ENCODE data around the gene ADIPOR2. TPM values are rescaled to one million over a fixed set of nuclear protein-coding genes. Genes with fewer than 3 reads are reported as not detected.
A peak's percentile ranks its signal among the peaks of the same experiment; 100 is the strongest.

The ADIPOR2 gene
- total RNA-seq, 1 donor from 2014 or later, result 83.6 TPM

DNA sequence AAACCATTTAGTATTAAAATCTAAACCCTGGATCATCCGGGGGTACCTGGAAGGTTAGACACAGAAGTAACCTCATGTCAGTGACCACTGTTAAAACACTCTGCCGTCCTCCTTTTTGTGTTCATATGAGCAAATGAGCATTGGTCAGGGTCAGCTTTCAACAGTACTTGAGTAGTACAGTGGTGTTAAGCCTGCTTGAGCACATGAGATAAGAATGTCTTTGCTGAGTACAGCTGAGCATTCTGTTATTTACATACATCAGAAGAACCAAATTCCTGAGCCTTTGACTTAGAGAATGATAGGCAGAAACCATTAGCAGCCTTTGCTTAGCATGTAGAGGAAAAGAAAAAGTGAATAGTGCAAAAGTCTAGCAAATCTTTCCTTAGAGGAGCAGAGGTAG is 90.9 kb downstream of the ADIPOR2 start:
- DNase-seq (ENCODE audit: low spot score, unreplicated experiment), result no peak
- Mint-ChIP-seq H3K27ac (peak overlapping the region; percentile 88), H3K27me3 (no peaks in the 10 kb centered on the region), H3K4me1 (ENCODE audit: low read depth) (peaks cover 15% of the 10 kb centered on the region), H3K9me3 (ENCODE audit: low read depth) (no peaks in the 10 kb centered on the region), H3K4me3 (ENCODE audit: low read depth) (no peak overlapping the region), H3K36me3 (ENCODE audit: insufficient read depth) (peaks cover 32% of the 10 kb centered on the region)
- TF ChIP-seq, protein P1, sequence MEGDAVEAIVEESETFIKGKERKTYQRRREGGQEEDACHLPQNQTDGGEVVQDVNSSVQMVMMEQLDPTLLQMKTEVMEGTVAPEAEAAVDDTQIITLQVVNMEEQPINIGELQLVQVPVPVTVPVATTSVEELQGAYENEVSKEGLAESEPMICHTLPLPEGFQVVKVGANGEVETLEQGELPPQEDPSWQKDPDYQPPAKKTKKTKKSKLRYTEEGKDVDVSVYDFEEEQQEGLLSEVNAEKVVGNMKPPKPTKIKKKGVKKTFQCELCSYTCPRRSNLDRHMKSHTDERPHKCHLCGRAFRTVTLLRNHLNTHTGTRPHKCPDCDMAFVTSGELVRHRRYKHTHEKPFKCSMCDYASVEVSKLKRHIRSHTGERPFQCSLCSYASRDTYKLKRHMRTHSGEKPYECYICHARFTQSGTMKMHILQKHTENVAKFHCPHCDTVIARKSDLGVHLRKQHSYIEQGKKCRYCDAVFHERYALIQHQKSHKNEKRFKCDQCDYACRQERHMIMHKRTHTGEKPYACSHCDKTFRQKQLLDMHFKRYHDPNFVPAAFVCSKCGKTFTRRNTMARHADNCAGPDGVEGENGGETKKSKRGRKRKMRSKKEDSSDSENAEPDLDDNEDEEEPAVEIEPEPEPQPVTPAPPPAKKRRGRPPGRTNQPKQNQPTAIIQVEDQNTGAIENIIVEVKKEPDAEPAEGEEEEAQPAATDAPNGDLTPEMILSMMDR (IDR thresholded peaks at IDR 0.05; ENCODE audit: unreplicated experiment), result no peak

DNA sequence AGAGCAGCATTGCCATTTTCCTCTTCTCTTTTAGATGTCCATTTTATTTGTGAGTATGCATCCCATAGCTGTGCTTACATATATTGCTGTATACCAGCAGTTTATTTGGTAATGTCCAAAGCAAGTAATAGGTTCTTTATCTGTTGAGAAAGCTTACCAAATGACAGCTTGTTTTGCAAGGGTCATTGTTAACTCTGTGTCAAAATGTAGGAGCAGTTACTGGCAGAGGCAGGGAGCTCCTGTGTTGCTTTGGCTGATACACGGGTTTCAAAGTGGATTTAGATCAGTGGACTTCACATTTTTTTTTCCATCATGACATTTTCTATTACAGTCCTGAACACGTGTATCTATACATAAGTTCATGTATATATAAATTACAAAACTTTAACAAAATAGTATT is 91.3 kb downstream of the ADIPOR2 start:
- TF ChIP-seq, protein P1 (IDR thresholded peaks at IDR 0.05; ENCODE audit: unreplicated experiment), result no peak
- Mint-ChIP-seq H3K4me1 (ENCODE audit: low read depth) (peaks cover 15% of the 10 kb centered on the region), H3K4me3 (ENCODE audit: low read depth) (no peak overlapping the region), H3K36me3 (ENCODE audit: insufficient read depth) (peaks cover 32% of the 10 kb centered on the region), H3K9me3 (ENCODE audit: low read depth) (no peaks in the 10 kb centered on the region), H3K27me3 (no peaks in the 10 kb centered on the region), H3K27ac (peak overlapping the region; percentile 88)
- DNase-seq (ENCODE audit: low spot score, unreplicated experiment), result no peak

DNA sequence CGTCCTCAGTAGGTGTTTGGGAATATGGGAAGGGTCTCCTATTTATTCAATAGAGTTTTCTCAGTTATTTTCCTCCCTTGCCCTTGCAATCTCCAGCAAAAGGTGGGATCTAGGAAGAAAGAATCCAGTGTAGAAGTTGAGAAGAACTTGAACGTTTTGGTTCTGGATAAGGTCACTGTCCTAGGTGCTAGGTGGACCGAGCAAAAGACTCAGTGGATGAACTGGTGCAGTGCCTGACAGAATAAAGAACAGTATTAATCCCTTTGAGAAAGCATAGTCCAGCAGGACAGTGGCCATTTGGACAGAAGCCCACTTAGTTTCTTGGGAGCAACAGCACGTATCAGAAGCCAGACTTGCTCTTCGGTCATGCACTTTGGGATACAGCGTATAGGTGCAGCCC is 96.8 kb downstream of the ADIPOR2 start:
- Mint-ChIP-seq H3K4me3 (ENCODE audit: low read depth) (no peak overlapping the region), H3K9me3 (ENCODE audit: low read depth) (no peaks in the 10 kb centered on the region), H3K27me3 (no peaks in the 10 kb centered on the region), H3K36me3 (ENCODE audit: insufficient read depth) (peaks cover 19% of the 10 kb centered on the region), H3K27ac (no peak overlapping the region), H3K4me1 (ENCODE audit: low read depth) (no peaks in the 10 kb centered on the region)
- TF ChIP-seq, protein P1 (IDR thresholded peaks at IDR 0.05; ENCODE audit: unreplicated experiment), result no peak
- DNase-seq (ENCODE audit: low spot score, unreplicated experiment), result no peak

GRCh38 chr12:1790444-1790843 is 99.6 kb downstream of the ADIPOR2 start:
- Mint-ChIP-seq H3K4me1 (ENCODE audit: low read depth) (no peaks in the 10 kb centered on the region), H3K27me3 (peaks cover 13% of the 10 kb centered on the region), H3K9me3 (ENCODE audit: low read depth) (no peaks in the 10 kb centered on the region), H3K27ac (peak overlapping the region; percentile 7), H3K36me3 (ENCODE audit: insufficient read depth) (peaks cover 7% of the 10 kb centered on the region), H3K4me3 (ENCODE audit: low read depth) (no peak overlapping the region)
- no peak for DNase-seq (ENCODE audit: low spot score, unreplicated experiment)
- TF ChIP-seq, protein P1 (IDR thresholded peaks at IDR 0.05; ENCODE audit: unreplicated experiment), result no peak

DNA sequence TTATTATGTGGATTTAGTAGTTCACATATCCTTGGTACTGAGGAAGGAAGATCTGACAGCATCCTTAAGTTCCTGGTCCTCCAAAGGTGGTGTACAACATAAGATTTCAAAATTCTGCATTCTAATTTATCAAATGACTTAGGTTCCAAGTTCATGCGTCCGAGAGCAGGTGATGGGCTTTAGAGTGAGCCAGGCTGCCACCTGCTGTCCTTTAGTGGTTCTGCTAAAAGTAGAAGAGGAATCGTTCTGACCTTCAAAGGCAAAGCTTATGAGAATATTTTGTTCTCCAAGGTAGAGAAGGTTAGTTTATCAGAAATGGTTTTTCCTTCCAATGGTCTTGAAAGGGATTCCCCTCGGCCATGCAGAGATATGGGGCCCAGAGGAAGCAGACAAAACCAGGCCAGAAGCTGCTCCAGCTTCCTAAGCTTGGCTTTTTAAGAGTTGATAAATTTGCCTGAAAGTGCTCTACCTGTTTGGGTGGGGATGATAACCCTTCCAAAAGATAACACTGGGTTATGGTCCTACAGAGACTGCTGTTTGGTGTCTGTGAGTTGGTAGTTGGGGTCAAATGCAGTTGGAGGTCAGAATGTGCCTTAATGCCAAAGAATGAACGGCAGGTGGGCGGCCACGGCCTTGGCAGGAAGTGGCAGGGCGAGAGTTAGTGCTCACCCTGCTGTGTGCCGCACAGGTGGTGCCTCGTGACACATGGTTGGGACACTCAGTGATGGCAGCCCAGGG is 100.4 kb downstream of the ADIPOR2 start:
- Mint-ChIP-seq H3K4me3 (ENCODE audit: low read depth) (no peak overlapping the region), H3K4me1 (ENCODE audit: low read depth) (peaks cover 4% of the 10 kb centered on the region), H3K36me3 (ENCODE audit: insufficient read depth) (peaks cover 3% of the 10 kb centered on the region), H3K27me3 (peaks cover 18% of the 10 kb centered on the region), H3K27ac (no peak overlapping the region), H3K9me3 (ENCODE audit: low read depth) (no peaks in the 10 kb centered on the region)
- DNase-seq (ENCODE audit: low spot score, unreplicated experiment), result no peak
- TF ChIP-seq, protein P1 (IDR thresholded peaks at IDR 0.05; ENCODE audit: unreplicated experiment), result peak; percentile 95
